ENCODE measurements around the gene RRAD.
"Not testable (repeated sequence)": the region's sequence is repeated elsewhere in the genome, so short reads cannot be mapped to it uniquely, and the experiment has no call there.

RRAD gene

DNA sequence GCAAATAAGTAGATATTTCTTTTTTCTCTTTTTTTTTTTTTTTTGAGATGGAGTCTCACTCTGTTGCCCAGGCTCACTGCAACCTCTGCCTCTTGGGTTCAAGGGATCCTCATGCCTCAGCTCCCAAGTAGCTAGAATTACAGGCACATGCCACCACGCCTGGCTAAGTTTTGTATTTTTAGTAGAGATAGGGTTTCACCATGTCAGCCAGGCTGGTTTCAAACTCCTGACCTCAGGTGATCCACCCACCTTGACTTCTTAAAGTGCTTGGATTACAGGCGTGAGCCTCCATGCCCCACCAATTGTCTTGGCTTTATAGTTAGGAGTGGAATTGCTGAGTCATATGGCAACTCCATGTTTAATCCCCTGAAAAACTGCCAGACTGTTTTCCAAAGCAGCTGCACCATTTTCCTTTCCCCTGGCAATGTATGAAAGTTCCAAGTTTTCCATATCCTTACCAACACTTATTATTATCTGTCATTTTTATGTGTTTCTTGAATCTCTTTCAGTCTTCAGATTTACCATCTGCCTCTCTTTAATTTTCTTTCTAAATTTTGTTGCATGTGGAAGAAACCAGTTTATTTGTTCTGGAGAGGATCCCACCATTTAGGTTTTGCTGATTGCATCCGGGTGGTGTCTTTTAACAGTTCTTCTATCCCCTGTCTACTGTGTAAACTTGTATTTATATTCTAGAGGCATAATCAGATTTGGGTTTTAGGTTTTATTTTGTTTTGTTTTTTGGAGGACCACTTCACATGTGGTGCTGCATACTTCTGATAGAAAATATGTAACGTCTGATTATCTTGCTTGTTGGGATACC, 25.8 kb upstream of the RRAD start:
- DNase-seq (ENCODE audit: low read depth): no peak

DNA sequence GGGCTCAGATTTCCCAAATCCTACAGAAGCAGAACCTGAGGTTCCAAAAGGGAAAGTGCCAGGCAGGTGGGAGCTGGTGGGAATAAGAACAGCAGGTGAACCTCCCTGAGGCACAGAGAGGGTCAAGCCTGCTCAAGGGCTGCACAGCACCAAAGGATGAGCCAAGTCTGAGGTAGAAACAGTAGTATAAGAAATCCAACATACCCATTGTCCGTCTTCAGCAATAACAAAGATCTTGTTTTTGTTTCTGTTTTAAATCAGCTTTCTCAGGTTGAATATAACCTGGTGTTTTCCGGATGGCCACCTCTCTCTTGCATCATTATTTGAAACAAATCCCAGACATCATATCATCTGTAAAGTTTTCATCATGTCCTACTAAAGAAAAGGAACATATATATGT, 25.1 kb upstream of the RRAD start:
- DNase-seq (ENCODE audit: low read depth): no peak

DNA sequence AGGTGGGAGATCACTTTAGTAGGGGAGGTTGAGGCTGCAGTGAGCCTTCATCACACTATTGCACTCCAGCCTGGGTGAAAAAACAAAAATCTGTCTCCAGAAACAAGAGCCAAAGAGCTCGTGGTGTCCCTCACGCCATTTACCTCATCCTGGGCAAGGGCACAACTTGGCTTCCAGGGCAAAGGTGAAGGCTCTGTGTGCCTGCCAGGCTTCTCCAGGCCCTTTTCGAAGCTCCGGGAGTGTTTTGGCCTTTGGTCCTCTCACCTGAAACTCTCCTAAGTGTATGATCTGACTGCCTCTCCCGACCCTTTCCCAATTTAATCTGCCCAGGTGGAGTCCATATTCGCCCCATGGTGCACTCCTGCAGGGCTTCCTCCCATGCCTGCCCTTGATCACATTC, 24.1 kb upstream of the RRAD start:
- no peak for DNase-seq (ENCODE audit: low read depth)

DNA sequence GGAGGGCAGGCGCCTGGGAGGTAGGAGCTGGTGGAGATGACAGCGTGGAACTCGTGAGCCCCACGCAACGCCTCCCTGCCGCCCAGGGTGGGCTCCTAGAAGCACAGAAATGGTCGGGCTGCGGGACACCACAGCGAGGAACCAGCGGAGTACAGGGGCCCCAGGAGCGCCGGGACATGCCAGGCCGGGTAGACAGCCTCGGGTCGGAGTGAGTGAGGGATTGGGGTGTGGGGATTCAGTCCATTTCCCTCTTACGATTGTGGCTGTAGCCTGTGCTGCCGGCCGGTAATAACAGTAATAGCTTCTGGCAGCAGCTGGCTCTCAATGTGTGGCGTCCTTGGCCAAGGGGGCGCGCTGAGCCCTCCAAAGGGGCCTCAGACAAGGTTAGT, 23.5 kb upstream of the RRAD start:
- no peak for DNase-seq (ENCODE audit: low read depth)

DNA sequence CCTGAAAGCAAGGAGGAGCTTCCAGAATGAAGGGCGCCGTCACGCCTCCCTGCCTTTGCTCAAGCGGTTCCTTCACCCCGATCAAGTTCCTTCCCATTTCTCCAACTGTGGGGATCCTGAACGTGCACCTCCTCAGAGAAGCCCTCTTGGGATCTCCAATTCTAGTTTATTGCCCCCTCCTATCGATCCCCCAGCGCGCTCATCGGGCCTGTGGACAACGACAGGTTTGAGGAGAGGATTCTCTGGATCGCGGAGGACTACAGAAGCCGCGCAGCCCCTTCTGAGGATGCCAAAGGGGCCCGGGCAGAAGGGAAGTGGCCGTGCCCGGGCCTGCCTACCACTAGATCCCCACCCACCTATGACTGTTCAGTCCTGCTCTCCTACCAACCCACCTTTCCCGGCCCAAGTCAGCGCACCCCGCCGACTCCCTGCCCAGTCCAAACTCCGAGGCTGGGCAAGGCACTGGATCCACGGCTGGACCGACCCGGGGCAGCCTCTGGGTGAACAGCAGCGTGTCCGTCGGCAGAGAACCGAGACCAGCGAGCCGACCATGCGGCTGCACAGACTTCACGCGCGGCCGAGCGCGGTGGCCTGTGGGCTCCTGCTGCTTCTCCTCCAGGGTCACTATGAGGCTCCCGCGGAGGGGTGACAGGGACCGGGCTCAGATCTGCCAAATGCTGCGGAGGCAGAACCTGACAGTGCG, 22.9 kb upstream of the RRAD start:
- no peak for DNase-seq (ENCODE audit: low read depth)

DNA sequence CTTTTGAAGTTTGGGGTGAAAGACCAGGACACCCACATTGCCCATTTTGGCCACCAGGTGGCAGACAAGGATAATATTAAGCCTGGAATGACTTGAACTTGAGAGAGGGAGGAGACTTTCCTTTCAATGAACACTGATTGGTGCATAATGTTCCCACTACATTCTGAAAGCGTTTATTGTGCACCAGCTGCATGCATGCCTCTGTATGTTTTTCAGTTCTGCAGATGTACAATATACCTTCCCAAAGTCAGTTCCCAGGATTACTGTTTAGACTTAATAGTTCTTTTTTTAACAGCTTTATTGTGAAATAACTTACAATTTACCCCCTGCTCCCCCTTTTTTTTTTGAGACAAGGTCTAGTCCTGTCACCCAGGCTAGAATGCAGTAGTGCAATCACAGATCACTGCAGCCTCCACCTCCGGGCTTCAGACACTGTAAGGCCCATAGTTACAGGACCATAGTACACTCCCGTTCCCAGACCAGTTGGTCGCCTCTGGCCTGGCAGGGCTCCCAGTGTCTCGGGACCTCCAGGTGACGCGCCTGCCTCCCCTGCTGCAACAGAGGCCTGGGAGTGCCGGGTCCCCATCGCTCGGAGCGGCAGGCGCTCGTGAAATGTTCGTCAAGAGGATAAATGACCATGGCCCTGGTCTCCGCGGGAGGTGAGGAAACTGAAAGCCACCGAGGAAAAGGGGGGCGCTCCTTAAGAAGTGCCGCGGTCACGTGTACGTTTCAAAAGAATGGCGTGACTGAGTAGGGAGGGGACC, 22.1 kb upstream of the RRAD start:
- peak; percentile 74 for DNase-seq (ENCODE audit: low read depth)

DNA sequence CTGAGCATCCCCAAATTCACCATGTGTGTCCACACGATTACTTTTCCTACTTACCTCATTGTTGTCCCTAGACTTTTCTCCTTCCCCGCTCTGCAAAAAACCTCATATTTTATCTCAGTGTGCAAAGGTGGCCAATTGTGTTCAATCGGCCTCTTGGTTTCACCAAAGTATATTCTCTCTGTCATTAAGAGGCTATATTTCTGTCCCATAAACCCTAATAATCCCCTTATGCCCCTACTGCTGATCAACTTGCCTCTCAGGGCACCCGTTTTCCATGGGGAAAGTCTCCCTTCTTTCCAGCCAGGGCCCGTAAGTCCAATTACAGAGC, 21.6 kb upstream of the RRAD start:
- DNase-seq (ENCODE audit: low read depth): no peak

DNA sequence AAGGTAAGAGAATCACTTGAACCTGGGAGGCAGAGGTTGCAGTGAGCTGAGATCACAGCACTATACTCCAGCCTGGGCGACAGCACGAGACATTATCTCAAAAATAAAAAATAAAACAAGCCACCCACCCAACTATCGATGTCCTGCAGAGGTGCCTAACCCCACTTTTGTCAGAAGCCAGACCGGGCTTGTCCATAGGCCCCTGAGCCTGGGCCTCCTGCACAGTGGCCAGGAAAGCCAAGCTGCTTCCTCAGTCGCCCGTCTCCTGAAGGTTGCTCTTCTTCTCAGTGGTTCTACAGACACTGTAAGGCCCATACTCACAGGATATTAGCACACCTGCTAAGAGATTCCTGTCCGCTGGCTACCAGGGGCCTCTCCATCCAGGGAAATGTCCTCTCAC, 21.2 kb upstream of the RRAD start:
- DNase-seq (ENCODE audit: low read depth): no peak

DNA sequence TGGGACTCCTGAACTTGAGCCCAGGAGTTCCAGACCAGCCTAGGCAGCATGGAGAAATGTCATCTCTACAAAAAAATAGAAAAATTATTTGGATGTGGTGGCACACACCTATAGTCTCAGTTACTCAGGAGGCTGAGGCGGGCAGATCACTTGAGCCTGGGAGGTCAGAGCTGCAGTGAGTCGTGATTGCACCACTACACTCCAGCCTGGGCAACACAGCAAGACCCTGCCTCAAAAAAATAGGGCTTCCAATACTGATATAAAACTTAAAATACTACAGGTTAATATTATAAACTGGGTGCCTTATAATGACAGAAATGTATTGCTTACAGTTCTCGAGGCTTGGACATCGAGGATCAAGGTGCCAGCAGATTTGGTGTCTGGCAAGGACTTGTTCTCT, 20.6 kb upstream of the RRAD start:
- no peak for DNase-seq (ENCODE audit: low read depth)

DNA sequence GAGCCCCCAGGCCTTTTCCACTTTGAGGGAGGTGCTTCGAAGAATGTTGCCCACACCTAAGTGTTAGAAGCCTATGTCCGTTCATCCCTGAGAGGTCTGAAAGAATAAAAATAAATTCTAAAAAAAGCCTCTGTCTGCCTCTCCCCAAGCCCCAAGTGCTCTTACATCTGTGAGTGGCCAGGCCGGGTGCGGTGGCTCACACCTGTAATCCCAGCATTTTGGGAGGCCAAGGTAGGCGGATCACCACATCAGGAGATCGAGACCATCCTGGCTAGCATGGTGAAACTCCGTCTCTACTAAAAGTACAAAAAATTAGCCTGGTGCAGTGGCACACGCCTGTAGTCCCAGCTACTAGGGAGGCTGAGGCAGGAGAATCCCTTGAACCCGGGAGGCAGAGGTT, 19.6 kb upstream of the RRAD start:
- DNase-seq (ENCODE audit: low read depth): not testable (repeated sequence)

DNA sequence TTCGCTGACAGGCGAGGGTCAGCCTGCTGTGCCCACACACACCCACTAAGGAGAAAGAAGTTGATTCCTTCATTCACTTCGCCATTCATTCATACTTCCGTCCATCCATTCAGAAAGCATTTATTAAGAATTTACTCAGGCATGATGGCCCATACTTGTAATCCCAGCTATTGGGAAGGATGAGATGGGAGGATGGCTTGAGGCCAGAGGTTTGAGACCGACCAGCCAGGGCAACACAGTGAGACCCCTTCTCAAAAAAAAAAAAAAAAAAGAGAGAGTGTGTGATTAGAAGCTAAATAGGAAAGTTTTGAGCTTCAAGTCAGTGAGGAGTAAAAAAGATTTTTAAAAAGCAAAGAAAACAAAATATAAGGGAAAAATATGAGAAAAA, 18.7 kb upstream of the RRAD start:
- DNase-seq (ENCODE audit: low read depth): no peak

DNA sequence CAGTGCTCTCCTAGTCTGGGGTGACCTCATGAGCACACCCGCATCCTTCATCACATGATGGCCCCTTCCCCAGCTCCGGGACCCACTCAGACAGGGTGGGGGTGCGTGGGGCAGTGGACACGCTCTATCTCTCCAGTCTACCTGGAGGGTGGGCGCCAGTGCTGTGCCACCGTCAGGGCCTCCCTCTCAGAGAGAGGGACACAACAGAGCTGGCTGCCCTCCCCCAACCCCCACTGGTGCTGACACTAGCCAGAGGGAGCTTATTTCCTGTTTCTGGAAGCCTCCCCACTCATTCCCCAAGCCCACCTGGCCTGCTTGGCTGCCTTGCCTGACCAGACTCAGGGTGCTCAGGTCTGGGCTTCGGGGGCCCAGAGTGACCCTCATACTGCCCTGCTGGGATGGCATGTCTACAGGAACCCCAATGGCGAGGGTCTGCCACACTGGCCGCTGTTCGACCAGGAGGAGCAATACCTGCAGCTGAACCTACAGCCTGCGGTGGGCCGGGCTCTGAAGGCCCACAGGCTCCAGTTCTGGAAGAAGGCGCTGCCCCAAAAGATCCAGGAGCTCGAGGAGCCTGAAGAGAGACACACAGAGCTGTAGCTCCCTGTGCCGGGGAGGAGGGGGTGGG, 18.2 kb upstream of the RRAD start:
- no peak for DNase-seq (ENCODE audit: low read depth)

DNA sequence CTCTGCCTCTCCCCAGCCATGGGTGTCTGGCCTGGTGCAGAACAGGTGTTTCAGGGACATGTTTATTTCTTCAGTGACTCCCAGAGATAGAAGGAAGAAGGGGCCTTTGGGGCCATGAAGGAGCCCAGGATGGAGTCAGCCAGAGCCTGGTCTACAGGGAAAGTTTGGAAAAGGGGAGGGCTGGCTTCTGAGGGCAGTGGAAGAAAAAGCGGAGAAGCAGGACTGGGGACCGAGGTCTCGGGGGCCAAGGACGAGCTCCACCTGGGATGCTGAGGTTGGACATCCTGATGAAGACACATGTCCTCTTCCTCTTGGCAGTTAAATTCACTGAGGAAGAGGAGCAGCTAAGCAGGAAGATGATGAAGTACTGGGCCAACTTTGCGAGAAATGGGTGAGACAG, 17.6 kb upstream of the RRAD start:
- no peak for DNase-seq (ENCODE audit: low read depth)

DNA sequence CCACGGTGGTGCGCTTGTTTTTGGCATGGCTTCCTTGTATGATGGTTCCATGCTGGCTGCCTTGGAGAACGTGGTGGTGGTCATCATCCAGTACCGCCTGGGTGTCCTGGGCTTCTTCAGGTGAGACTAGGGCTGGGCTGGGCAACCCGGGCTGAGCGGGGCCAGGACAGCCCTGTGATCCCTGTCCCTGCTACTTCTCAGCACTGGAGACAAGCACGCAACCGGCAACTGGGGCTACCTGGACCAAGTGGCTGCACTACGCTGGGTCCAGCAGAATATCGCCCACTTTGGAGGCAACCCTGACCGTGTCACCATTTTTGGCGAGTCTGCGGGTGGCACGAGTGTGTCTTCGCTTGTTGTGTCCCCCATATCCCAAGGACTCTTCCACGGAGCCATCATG, 14.9 kb upstream of the RRAD start:
- DNase-seq (ENCODE audit: low read depth): no peak

DNA sequence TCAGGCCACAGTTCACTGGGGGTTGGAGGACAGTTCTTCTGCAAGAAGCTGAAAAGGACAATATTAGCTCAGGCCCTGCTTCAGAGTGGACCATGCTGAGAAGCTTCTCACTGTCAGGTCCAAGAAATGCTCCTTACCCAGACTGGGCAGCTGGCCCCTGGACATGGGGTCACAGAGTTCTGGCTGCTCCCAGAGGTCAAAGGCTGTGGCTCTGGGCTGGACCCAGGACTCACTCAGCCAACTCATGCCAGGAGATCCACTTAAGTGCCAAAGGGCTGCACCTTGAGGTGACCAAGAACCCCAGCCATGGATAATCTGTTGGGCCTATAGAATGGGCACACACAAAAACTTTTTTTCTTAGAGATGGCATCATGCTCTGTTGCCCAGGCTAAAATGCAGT, 14.0 kb upstream of the RRAD start:
- DNase-seq (ENCODE audit: low read depth): no peak

DNA sequence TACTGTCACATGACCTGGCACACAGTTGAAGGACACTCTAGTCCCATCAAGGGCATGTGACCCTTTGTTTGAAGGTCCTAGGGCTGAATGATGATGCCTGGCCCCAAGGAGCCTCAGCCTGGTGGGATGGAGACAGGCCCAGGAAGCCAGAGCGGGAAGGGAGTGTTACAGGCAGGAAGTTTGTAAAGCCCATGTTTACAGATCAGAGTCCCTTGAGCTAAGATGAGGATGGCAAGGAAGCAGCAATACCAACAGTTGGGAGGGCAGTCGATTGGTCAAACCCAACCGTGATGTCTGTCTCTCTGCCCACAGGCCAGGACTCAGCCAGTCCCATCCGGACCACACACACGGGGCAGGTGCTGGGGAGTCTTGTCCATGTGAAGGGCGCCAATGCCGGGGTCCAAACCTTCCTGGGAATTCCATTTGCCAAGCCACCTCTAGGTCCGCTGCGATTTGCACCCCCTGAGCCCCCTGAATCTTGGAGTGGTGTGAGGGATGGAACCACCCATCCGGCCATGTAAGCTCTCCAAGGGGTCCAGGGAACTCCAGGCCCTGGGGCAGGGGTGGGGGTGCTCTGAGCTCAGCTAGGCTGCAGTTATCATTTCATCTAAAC, 12.5 kb upstream of the RRAD start:
- DNase-seq (ENCODE audit: low read depth): no peak

DNA sequence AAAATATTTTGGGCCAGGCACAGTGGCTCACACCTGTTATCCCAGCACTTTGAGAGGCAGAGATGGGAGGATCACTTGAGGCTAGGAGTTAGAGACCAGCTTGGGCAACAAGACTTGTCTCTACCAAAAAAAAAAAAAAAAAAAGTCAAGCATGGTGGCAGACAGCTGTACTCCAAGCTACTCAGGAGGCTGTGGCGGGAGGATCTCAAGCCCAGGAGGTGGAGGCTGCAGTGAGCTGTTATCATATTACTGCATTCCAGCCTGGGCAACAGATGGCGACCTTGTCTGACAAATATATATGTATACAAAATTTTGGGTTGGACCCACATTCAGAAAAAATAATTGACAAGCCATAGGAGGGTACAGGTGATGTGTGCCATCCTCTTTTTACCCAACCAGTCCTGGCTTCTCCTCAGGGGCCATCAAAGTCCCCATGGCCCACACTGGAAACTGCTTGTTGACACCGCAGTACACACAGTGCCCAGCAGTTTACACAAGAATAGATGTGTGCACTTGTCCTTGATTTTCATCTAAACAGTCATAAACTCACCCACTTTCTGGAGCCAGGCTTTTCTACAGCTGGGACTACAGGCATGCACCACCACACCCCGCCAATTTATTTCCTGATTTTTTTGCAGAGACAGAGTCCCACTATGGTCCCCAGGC, 11.7 kb upstream of the RRAD start:
- DNase-seq (ENCODE audit: low read depth): no peak

DNA sequence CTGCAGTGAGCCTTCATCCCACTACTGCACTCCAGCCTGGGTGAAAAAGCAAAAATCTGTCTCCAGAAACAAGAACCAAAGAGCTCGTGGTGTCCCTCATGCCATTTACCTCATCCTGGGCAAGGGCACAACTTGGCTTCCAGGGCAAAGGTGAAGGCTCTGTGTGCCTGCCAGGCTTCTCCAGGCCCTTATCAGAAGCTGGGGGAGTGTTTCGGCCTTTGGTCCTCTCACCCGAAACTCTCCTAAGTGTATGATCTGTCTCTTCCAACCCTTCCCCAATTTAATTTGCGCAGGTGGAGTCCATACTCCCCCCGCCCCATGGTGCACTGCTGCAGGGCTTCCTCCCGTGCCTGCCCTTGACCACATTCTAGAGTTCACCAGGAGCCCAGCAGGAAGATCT, 11.1 kb upstream of the RRAD start:
- DNase-seq (ENCODE audit: low read depth): no peak

DNA sequence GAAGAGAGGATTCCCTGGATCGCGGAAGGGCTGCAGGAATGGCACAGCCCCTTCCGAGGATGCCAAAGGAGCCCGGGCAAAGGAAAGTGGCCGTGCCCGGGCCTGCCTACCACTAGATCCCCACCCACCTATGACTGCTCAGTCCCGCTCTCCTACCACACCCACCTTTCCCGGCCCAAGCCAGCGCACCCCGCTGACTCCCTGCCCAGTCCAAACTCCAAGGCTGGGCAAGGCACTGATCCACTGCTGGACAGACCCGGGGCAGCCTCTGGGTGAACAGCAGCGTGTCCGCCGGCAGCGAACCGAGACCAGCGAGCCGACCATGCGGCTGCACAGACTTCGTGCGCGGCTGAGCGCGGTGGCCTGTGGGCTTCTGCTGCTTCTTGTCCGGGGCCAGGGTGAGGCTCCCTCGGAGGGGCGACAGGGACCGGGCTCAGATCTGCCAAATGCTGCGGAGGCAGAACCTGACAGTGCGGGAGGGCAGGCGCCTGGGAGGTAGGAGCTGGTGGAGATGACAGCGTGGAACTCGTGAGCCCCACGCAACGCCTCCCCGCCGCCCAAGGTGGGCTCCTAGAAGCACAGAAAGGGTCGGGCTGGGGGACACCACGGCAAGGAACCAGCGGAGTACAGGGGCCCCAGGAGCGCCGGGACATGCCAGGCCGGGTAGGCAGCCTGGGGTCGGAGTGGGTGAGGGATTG, 10.1 kb upstream of the RRAD start, which contains the start of gene CES2:
Gene CES2, plus strand, starts transcription at position 203 of the 698 bp plus-strand sequence. Its CDS starts 120 bp downstream, at position 323.
- no peak for DNase-seq (ENCODE audit: low read depth)

DNA sequence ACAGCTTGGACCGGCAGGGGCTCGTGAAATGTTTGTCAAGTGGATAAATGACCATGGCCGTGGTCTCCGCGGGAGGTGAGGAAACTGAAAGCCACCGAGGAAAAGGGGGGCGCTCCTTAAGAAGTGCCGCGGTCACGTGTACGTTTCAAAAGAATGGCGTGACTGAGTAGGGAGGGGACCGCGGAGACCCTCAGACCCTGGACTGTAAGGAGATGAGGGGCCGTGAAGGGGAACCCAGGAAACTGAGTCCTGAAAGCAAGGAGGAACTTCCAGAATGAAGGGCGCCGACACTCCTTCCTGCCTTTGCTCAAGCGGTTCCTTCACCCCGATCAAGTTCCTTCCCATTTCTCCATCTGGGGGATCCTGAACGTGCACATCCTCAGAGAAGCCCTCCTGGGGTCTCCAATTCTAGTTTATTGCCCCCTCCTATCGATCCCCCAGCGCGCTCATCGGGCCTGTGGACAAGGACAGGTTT, 9.5 kb upstream of the RRAD start:
- not testable (repeated sequence) for DNase-seq (ENCODE audit: low read depth)
